SU-DHL-6 (cell line): ENCODE measurements around the gene CIART.

Source experiments
- CTCF ChIP-seq: fragments of 200-600 bp; sonication (generic); IDR thresholded peaks from one replicate; pipeline ENCODE4 v1.5.1; 2017; ENCODE audit warnings: antibody characterized with exemption, mild to moderate bottlenecking, low read length, moderate library complexity; ENCODE audit not compliant: insufficient read depth, poor library complexity, severe bottlenecking
- EZH2phosphoT487 ChIP-seq: fragments of 200-600 bp; sonication (generic), shearing (Covaris generic); conservative IDR thresholded peaks from 2 replicates; pipeline ENCODE4 v1.6.1; 2018; ENCODE audit warnings: mild to moderate bottlenecking, antibody characterized with exemption, low read length, moderate library complexity, mixed read lengths

- TF ChIP-seq CTCF: no peak
- TF ChIP-seq EZH2phosphoT487: no peak
Measured at GRCh38 chr1:150268705-150269403, 13.5 kb upstream of the CIART start, which contains the start of gene APH1A.
